ENCODE measurements around the gene PODXL. TPM values are rescaled to one million over a fixed set of nuclear protein-coding genes. Genes with fewer than 3 reads are reported as not detected.

PODXL gene
- total RNA-seq, 1 experiment from 2014 or later: 37.5 TPM

- no peak for ATAC-seq
- no peak overlapping the region for H3K4me2 ChIP-seq (ENCODE audit: low read length)
- no peaks in the 10 kb centered on the region for H3K4me1 ChIP-seq (ENCODE audit: control insufficient read depth in 1 of 2, insufficient read depth in 2 of 2, low read length in 2 of 2)
- ChIA-PET CTCF (no interaction called here), RAD21 (ENCODE audit: low non-redundant PET in 1 of 2, low total read pairs in 2 of 2, uncharacterized antibody in 2 of 2, unreplicated experiment in 2 of 2) (no interaction called here), POLR2A (no interaction called here)
- no peaks in the 10 kb centered on the region for H3K79me2 ChIP-seq (ENCODE audit: insufficient read depth, low read length)
- intact Hi-C loops (cut with micrococcal nuclease): no loop called here
- no peak overlapping the region for H3K9ac ChIP-seq (ENCODE audit: low read length)
- no peak for TF ChIP-seq ZFX (IDR thresholded peaks at IDR 0.05)
- no peak for TF ChIP-seq SIN3A (IDR thresholded peaks at IDR 0.05; ENCODE audit: low read depth)
- no peak for TF ChIP-seq EZH2phosphoT487 (IDR thresholded peaks at IDR 0.05; ENCODE audit: borderline replicate concordance)
- TF ChIP-seq, protein P1, sequence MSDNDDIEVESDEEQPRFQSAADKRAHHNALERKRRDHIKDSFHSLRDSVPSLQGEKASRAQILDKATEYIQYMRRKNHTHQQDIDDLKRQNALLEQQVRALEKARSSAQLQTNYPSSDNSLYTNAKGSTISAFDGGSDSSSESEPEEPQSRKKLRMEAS (IDR thresholded peaks at IDR 0.05): no peak
- TF ChIP-seq, protein P2, sequence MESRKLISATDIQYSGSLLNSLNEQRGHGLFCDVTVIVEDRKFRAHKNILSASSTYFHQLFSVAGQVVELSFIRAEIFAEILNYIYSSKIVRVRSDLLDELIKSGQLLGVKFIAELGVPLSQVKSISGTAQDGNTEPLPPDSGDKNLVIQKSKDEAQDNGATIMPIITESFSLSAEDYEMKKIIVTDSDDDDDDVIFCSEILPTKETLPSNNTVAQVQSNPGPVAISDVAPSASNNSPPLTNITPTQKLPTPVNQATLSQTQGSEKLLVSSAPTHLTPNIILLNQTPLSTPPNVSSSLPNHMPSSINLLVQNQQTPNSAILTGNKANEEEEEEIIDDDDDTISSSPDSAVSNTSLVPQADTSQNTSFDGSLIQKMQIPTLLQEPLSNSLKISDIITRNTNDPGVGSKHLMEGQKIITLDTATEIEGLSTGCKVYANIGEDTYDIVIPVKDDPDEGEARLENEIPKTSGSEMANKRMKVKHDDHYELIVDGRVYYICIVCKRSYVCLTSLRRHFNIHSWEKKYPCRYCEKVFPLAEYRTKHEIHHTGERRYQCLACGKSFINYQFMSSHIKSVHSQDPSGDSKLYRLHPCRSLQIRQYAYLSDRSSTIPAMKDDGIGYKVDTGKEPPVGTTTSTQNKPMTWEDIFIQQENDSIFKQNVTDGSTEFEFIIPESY (IDR thresholded peaks at IDR 0.05; ENCODE audit: extremely low read depth, insufficient replicate concordance, low read length): no peak
- TF ChIP-seq POLR2A (IDR thresholded peaks at IDR 0.05; ENCODE audit: borderline replicate concordance, extremely low read depth, insufficient read depth, insufficient read length): no peak
- no peak for TF ChIP-seq JUND (IDR thresholded peaks at IDR 0.05)
- TF ChIP-seq FOSL1 (IDR thresholded peaks at IDR 0.05; ENCODE audit: low read depth): no peak
- TF ChIP-seq POLR2AphosphoS5 (IDR thresholded peaks at IDR 0.05; ENCODE audit: low read depth, low read length): no peak
- TF ChIP-seq TCF7L2 (IDR thresholded peaks at IDR 0.05; ENCODE audit: borderline replicate concordance, extremely low read depth, insufficient read depth, insufficient read length): no peak
- TF ChIP-seq EZH2 (IDR thresholded peaks at IDR 0.05): no peak
- no peak for TF ChIP-seq CBX3 (IDR thresholded peaks at IDR 0.05; ENCODE audit: low read depth)
- no peak for TF ChIP-seq ELF1 (IDR thresholded peaks at IDR 0.05; ENCODE audit: borderline replicate concordance, low read depth)
- no peaks in the 10 kb centered on the region for H4K20me1 ChIP-seq (ENCODE audit: insufficient read depth)
- H3K9me2 ChIP-seq (ENCODE audit: insufficient read depth): no peaks in the 10 kb centered on the region
- no peaks in the 10 kb centered on the region for H3K27me3 ChIP-seq (ENCODE audit: insufficient read depth, low read length)
- no peaks in the 10 kb centered on the region for H3K9me3 ChIP-seq (ENCODE audit: control insufficient read depth in 1 of 2, insufficient read depth in 1 of 2, low read depth in 1 of 2, low read length in 2 of 2)
- H3K27ac ChIP-seq (ENCODE audit: low read depth, low read length): no peak overlapping the region
- H3K36me3 ChIP-seq (ENCODE audit: control insufficient read depth in 1 of 2, insufficient read depth in 2 of 2, low read length in 2 of 2): no peaks in the 10 kb centered on the region
- no peak overlapping the region for H3K4me3 ChIP-seq (replicated peaks in 1 of 2; ENCODE audit: low read depth in 1 of 2, low read length in 2 of 2)
- no TSS peak for BruUV-seq (replicated peaks)
- no peak overlapping the region for H2AFZ ChIP-seq (ENCODE audit: low read depth, low read length, poor library complexity, severe bottlenecking)
- no peak for DNase-seq (ENCODE audit: low read depth, low spot score)
These were observed 43.9 kb upstream of the PODXL start for GRCh38 chr7:131600085-131600881.

All from HCT116 (cell line).